ENCODE measurements around the gene CORO7. TPM values are rescaled to one million over a fixed set of nuclear protein-coding genes. Genes with fewer than 3 reads are reported as not detected.

CORO7 gene
- total and polyA plus RNA-seq, 4 donors = 22.7 to 61.8 (median 42.1) TPM

- Histone ChIP-seq H3K27me3 (ENCODE audit: control insufficient read depth, insufficient read depth, low read length) (no peaks in the 10 kb centered on the region), H3K36me3 (ENCODE audit: control insufficient read depth, insufficient read depth, low read length) (peaks cover 36% of the 10 kb centered on the region), H3K4me3 (ENCODE audit: low read depth, low read length) (no peak overlapping the region), H3K27ac (ENCODE audit: low read depth, low read length) (peak overlapping the region; percentile 33), H3K4me1 (ENCODE audit: control insufficient read depth, insufficient read depth, low read length) (peaks cover 64% of the 10 kb centered on the region), H3K9me3 (ENCODE audit: control insufficient read depth, insufficient read depth, low read length) (no peaks in the 10 kb centered on the region)
- no peak for DNase-seq (ENCODE audit: low read depth in 4 of 6, low spot score in 6 of 6)
- 91% methylated on average over 3 of the region's 4 CpGs for WGBS (ENCODE audit: insufficient coverage)
Observed at GRCh38 chr16:4412854-4413253, 3.5 kb downstream of the CORO7 start.

- DNase-seq (ENCODE audit: low read depth in 4 of 6, low spot score in 6 of 6) = no peak
- Histone ChIP-seq H3K9me3 (ENCODE audit: control insufficient read depth, insufficient read depth, low read length) (no peaks in the 10 kb centered on the region), H3K27me3 (ENCODE audit: control insufficient read depth, insufficient read depth, low read length) (no peaks in the 10 kb centered on the region), H3K27ac (ENCODE audit: low read depth, low read length) (peak overlapping the region; percentile 92), H3K36me3 (ENCODE audit: control insufficient read depth, insufficient read depth, low read length) (peaks cover 43% of the 10 kb centered on the region), H3K4me1 (ENCODE audit: control insufficient read depth, insufficient read depth, low read length) (peaks cover 62% of the 10 kb centered on the region), H3K4me3 (ENCODE audit: low read depth, low read length) (no peak overlapping the region)
- WGBS (ENCODE audit: insufficient coverage) = 87% methylated on average over 6 of the region's 8 CpGs
Observed at GRCh38 chr16:4412159-4412558, 4.2 kb downstream of the CORO7 start.

GRCh38 chr16:4411684-4412083 lies 4.7 kb downstream of the CORO7 start:
- WGBS (ENCODE audit: insufficient coverage) = 20% methylated on average over 14 of the region's 16 CpGs
- H3K27ac ChIP-seq (ENCODE audit: low read depth, low read length) = peak overlapping the region; percentile 92
- DNase-seq (ENCODE audit: low read depth in 4 of 6, low spot score in 6 of 6) = peak in 4 of 6 donors; percentile 71 to 91 (median 82)

GRCh38 chr16:4410335-4411075 lies 5.9 kb downstream of the CORO7 start:
- H3K27ac ChIP-seq (ENCODE audit: low read depth, low read length) = peak overlapping the region; percentile 80
- H3K9me3 ChIP-seq (ENCODE audit: control insufficient read depth, insufficient read depth, low read length) = no peaks in the 10 kb centered on the region
- WGBS (ENCODE audit: insufficient coverage) = 39% methylated on average over 12 of the region's 15 CpGs
- H3K27me3 ChIP-seq (ENCODE audit: control insufficient read depth, insufficient read depth, low read length) = no peaks in the 10 kb centered on the region
- peaks cover 59% of the 10 kb centered on the region for H3K36me3 ChIP-seq (ENCODE audit: control insufficient read depth, insufficient read depth, low read length)
- peak in 3 of 6 donors; percentile 52 to 87 (median 82) for DNase-seq (ENCODE audit: low read depth in 4 of 6, low spot score in 6 of 6)
- peaks cover 52% of the 10 kb centered on the region for H3K4me1 ChIP-seq (ENCODE audit: control insufficient read depth, insufficient read depth, low read length)
- H3K4me3 ChIP-seq (ENCODE audit: low read depth, low read length) = no peak overlapping the region

More at GRCh38 chr16:4411684-4412083, 4.7 kb downstream of the CORO7 start:
- Histone ChIP-seq H3K9me3 (ENCODE audit: control insufficient read depth, insufficient read depth, low read length) (no peaks in the 10 kb centered on the region), H3K27me3 (ENCODE audit: control insufficient read depth, insufficient read depth, low read length) (no peaks in the 10 kb centered on the region), H3K36me3 (ENCODE audit: control insufficient read depth, insufficient read depth, low read length) (peaks cover 47% of the 10 kb centered on the region), H3K4me1 (ENCODE audit: control insufficient read depth, insufficient read depth, low read length) (peaks cover 57% of the 10 kb centered on the region), H3K4me3 (ENCODE audit: low read depth, low read length) (no peak overlapping the region)

GRCh38 chr16:4409081-4409932 lies 7.1 kb downstream of the CORO7 start:
- H3K27ac ChIP-seq (ENCODE audit: low read depth, low read length) = no peak overlapping the region
- DNase-seq (ENCODE audit: low read depth in 4 of 6, low spot score in 6 of 6) = no peak
- no peaks in the 10 kb centered on the region for H3K9me3 ChIP-seq (ENCODE audit: control insufficient read depth, insufficient read depth, low read length)
- H3K4me1 ChIP-seq (ENCODE audit: control insufficient read depth, insufficient read depth, low read length) = peaks cover 43% of the 10 kb centered on the region
- peaks cover 71% of the 10 kb centered on the region for H3K36me3 ChIP-seq (ENCODE audit: control insufficient read depth, insufficient read depth, low read length)
- H3K27me3 ChIP-seq (ENCODE audit: control insufficient read depth, insufficient read depth, low read length) = no peaks in the 10 kb centered on the region
- 77% methylated on average over 19 of the region's 19 CpGs for WGBS (ENCODE audit: insufficient coverage)
- H3K4me3 ChIP-seq (ENCODE audit: low read depth, low read length) = no peak overlapping the region

GRCh38 chr16:4408323-4408690 lies 8.1 kb downstream of the CORO7 start:
- Histone ChIP-seq H3K36me3 (ENCODE audit: control insufficient read depth, insufficient read depth, low read length) (peaks cover 81% of the 10 kb centered on the region), H3K9me3 (ENCODE audit: control insufficient read depth, insufficient read depth, low read length) (no peaks in the 10 kb centered on the region), H3K27ac (ENCODE audit: low read depth, low read length) (no peak overlapping the region), H3K4me1 (ENCODE audit: control insufficient read depth, insufficient read depth, low read length) (peaks cover 43% of the 10 kb centered on the region), H3K27me3 (ENCODE audit: control insufficient read depth, insufficient read depth, low read length) (no peaks in the 10 kb centered on the region), H3K4me3 (ENCODE audit: low read depth, low read length) (no peak overlapping the region)
- WGBS (ENCODE audit: insufficient coverage) = 93% methylated on average over 10 of the region's 10 CpGs
- no peak for DNase-seq (ENCODE audit: low read depth in 4 of 6, low spot score in 6 of 6)

- H3K27ac ChIP-seq (ENCODE audit: low read depth, low read length) = no peak overlapping the region
- no peaks in the 10 kb centered on the region for H3K9me3 ChIP-seq (ENCODE audit: control insufficient read depth, insufficient read depth, low read length)
- WGBS (ENCODE audit: insufficient coverage) = 89% methylated on average over 22 of the region's 22 CpGs
- peaks cover 83% of the 10 kb centered on the region for H3K36me3 ChIP-seq (ENCODE audit: control insufficient read depth, insufficient read depth, low read length)
- DNase-seq (ENCODE audit: low read depth in 4 of 6, low spot score in 6 of 6) = no peak
- peaks cover 40% of the 10 kb centered on the region for H3K4me1 ChIP-seq (ENCODE audit: control insufficient read depth, insufficient read depth, low read length)
- no peaks in the 10 kb centered on the region for H3K27me3 ChIP-seq (ENCODE audit: control insufficient read depth, insufficient read depth, low read length)
- no peak overlapping the region for H3K4me3 ChIP-seq (ENCODE audit: low read depth, low read length)
Observed at GRCh38 chr16:4407543-4408322, 8.7 kb downstream of the CORO7 start.

GRCh38 chr16:4404967-4405696 lies 11.3 kb downstream of the CORO7 start:
- no peaks in the 10 kb centered on the region for H3K9me3 ChIP-seq (ENCODE audit: control insufficient read depth, insufficient read depth, low read length)
- H3K27me3 ChIP-seq (ENCODE audit: control insufficient read depth, insufficient read depth, low read length) = no peaks in the 10 kb centered on the region
- peaks cover 86% of the 10 kb centered on the region for H3K36me3 ChIP-seq (ENCODE audit: control insufficient read depth, insufficient read depth, low read length)
- no peak overlapping the region for H3K27ac ChIP-seq (ENCODE audit: low read depth, low read length)
- peaks cover 19% of the 10 kb centered on the region for H3K4me1 ChIP-seq (ENCODE audit: control insufficient read depth, insufficient read depth, low read length)
- DNase-seq (ENCODE audit: low read depth in 4 of 6, low spot score in 6 of 6) = no peak
- WGBS (ENCODE audit: insufficient coverage) = 88% methylated on average over 24 of the region's 24 CpGs
- H3K4me3 ChIP-seq (ENCODE audit: low read depth, low read length) = no peak overlapping the region

Measured in spinal cord (tissue), 10 donors.